Activated CD4-positive, alpha-beta T cell treated with anti-CD3 and anti-CD28 coated beads for 4 hours (primary cell): Measurements from ENCODE around the gene MYRF.

Experiments
- DNase-seq, 2 donors: peaks; one replicate each; pipeline ENCODE4 v3.0.0-alpha.2; 2020

The MYRF gene

DNA sequence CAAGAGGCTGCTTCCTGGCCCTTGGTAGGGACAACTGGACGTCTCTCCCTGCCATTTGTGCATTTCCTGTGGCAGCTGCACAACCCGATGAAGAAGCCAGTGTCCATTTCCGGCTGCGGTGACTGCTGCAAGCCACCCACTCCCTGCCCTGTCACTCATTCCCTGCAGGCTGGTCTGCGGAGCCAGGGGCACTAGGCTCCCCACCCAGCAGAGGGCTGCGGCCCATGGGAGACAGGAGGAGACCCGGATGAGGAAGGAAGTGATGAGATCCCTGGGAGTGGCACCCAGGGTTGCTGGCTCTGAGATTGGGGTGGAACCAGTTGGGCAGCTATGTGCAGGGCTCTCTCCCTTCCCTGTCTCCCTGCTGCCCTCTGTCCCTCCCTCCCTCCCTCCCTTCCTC is 10.0 kb upstream of the MYRF start:
- no peak for DNase-seq

DNA sequence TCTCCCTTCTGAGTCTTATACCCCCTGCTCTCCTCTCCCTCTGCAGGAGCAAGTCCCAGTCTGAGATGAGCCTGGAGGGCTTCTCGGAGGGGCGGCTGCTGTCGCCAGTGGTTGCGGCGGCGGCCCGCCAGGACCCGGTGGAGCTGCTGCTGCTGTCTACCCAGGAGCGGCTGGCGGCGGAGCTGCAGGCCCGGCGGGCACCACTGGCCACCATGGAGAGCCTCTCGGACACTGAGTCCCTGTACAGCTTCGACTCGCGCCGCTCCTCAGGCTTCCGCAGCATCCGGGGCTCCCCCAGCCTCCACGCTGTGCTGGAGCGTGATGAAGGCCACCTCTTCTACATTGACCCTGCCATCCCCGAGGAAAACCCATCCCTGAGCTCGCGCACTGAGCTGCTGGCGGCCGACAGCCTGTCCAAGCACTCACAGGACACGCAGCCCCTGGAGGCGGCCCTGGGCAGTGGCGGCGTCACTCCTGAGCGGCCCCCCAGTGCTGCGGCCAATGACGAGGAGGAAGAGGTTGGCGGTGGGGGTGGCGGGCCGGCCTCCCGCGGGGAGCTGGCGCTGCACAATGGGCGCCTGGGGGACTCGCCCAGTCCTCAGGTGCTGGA is 8.8 kb upstream of the MYRF start:
- DNase-seq = no peak

DNA sequence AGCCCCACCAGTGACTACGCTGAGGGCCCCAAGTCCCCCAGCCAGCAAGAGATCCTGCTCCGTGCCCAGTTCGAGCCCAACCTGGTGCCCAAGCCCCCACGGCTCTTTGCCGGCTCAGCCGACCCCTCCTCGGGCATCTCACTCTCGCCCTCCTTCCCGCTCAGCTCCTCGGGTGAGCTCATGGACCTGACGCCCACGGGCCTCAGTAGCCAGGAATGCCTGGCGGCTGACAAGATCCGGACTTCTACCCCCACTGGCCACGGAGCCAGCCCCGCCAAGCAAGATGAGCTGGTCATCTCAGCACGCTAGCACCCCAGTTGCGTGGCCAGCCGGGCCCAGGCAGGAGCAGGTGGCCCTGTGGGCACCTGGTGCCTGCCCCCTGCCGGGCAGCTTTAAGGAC is 8.3 kb upstream of the MYRF start:
- no peak for DNase-seq

DNA sequence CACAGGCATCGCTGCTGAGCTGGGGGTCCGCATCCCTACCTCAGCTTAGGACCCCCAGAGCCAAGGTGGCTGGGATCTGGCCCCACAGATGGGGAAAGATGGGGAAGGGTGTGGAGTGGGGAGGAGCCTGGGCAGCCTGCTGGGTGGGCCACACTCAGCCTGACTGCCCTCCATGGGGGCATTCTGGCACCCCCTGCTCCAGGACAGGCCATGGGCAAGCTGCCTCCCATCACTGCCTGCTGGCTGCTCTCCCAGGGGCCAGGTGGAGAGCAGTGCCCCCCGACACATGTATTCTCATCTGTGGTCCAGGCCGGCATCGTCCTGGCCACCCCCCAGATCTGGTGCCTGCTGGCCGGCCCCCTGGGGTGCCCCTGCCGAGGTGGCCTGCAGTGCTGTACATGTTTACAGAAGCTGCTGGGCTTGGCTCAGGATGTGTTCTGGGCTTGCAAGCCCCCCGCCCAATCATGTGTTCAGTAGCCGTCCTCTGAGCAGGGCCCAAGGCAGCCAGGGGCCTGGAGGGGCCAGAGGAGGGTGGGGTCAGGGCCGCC is 7.8 kb upstream of the MYRF start:
- DNase-seq = no peak

DNA sequence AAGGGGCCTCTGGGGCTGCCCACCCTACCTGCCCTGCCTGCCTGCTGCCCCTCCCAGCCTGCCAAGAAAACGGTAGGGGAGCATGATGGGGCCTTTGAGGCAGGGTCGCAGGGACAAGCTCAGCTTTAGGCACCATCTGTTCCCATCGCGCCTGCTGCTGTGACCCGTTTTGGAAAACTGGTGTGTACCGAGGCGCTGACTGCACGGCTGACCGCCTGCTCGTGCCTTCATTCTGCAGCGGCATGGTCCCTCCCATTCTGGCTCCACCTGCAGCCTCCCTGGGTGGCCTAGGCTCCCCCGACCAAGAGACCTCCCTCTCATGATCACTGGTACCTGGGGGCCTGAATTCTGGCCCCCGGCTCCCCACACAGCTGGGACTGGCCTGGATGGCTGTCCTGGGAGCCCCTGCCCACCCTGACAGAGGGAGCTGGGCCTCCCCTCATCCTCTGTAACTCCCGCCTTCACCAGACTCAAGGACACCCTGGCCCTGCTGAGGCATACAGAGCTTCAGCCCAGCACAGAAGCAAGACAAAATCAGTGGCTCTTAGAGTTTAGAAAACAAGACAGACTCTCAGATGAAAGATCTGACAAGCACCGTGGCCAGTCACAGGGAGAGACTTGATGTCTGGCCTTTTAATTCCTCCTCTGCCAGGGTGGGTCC is 6.5 kb upstream of the MYRF start:
- no peak for DNase-seq

DNA sequence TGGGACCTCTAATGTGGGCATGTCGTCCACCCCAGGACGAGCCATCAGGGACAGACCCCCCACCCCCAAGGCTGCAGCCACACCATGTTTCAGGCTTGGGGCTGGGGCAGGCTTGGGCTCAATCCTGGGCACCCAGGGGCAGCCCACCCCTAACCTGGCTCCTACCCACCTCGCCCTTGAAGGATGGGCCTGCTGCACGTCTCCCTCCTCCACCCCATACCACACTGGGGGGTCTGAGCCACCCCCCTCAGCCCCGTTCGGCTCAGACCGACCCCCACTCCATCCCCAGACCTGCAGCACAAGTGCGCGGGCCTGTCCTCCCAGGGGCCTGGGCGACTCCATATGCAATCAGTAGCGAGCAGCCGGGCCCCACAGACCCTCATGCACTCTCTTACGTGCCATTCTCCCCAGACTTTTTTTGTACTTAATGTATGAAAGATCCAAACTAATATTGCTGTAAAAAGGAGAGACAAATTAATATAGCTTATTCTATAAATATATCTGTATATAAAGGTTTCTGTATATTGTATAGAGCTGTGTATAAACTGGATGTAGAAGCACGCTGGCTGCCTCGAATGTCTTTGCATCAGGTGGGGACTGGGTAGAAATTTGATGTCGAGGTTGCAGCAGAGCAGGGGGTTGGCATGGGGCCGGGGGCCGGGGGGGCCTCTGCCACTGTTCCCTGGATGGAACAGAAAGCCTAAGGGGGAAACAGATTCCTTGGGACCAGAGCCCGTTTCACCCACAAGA is 5.8 kb upstream of the MYRF start:
- DNase-seq = no peak

DNA sequence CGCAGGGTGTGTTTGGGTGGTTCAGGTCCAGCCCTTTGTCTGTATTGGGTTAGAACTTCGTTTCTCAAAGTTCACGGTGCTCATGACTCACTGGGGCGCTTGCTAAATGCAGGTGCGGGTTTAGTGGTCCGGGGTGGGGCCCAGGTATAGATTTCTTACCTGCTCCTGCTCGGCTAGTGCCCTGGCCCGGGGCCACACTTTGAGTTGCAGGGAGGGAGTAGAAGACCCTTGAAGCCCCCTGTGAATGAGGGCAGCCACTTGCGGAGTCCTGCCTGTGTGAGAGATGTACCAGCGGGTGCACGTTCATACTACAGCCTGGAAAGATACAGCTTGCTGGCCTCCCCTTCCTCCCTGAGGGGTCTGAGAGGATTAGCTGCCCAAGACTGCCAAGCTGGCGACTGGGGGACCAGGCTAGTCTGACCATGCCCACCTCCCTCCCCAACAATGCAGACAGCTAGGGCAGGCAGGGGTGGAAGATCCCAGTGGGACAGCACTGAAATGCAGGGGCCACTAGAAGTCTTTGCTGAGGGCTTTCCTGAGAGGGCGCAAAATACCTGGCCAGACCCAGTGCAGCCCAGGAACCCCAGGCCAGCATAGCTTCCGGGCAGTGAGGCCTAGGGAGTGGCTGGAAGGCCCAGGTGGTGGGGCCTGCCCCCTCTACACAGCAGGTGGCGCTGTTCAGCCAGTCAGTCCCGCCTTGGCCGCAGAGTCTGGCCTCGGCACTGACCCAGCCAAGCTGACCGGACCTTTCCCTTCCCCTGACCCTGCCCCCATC is 5.1 kb upstream of the MYRF start:
- DNase-seq = peak in 1 of 2 donors; percentile 21

DNA sequence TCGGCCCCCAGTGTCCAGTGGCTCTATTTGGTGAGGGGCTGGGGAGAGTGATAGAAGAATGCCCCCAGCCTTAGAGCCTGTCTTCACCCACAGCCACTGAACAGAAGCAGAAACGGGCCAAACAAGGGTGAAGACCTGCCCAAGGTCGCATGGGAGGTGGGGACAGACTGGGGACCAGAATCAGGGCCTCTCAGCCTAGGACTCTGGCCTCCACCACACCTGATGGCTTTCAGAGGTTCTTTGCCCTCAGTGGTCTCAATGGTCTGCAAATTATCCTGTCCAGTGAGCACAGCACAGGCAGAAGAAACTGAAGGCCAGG is 4.5 kb upstream of the MYRF start:
- DNase-seq = no peak

DNA sequence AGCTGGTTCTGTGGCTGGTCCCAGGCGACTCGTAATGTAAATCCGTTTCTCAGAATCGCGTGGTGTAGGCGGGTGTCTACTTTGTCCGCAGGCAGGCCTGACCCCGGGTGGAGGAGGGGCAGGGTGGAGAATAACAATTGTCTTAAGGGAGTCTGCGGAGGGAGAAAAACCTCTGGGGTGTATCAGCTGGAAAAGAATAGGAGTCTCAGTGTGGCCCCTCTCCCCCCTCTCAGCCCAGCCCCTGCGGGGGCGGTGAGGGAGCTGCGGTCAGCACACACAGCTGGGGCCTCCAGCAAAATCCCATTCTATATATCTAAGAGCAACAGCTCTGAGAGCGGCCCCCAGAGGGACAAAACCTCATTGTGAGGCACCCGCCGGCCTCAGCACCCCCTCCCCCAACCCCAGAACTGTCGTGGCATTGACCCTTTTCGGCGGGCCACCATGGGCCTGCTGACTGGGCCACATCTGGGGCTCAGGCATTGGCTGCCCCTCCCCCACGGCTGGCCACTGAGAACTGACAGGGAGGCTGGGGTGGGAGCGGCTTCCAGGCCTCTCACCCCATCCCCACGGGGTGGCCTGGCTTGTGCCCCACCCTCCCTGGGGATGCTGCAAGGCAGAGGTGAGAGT is 2.7 kb upstream of the MYRF start:
- no peak for DNase-seq

DNA sequence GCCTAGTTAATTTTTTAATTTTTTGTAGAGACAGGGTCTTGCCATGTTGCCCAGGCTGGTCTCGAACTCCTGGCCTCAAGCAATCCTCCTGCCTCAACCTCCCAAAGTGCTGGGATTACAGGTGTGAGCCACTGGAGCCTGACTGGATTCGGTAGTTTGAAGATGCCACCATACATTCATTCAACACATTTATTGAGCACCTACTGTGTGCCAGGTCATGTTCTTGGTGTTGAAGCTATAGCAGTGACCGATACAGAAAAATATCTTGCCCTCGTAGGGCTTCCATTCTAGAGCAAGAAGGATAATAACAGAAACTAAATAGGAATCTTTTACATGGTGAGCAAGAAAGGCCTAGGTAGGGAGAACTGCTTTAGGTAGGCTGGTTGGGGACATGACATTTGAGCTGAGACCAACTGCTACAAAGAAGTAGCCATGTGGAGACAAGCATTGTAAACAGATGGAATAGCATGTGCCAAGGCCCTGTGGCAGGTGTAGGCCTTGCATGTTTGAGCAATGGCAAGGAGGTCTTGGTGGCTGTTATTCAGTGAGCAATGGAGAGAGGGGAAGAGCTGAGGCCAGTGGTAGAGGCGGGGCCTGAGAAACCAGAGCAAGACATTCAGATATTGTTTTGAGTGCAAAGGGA is 1.7 kb upstream of the MYRF start:
- no peak for DNase-seq

DNA sequence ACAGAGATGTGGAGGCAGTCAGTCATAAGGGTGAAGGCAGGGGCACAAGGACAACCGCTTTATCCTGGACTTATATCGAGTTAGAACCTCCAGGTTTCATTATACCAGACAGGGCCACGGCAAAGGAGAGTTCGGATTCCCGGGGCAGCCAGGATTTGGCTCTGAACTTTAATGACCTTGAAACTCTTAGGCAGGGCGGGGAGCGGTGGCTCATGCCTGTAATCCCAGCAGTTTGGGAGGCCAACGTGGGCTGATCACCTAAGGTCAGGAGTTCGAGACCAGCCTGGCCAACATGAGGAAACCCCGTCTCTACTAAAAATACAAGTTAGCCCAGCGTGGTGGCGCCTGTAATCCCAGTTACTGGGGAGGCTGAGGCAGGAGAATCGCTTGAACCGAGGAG is 1.1 kb upstream of the MYRF start:
- no peak for DNase-seq

DNA sequence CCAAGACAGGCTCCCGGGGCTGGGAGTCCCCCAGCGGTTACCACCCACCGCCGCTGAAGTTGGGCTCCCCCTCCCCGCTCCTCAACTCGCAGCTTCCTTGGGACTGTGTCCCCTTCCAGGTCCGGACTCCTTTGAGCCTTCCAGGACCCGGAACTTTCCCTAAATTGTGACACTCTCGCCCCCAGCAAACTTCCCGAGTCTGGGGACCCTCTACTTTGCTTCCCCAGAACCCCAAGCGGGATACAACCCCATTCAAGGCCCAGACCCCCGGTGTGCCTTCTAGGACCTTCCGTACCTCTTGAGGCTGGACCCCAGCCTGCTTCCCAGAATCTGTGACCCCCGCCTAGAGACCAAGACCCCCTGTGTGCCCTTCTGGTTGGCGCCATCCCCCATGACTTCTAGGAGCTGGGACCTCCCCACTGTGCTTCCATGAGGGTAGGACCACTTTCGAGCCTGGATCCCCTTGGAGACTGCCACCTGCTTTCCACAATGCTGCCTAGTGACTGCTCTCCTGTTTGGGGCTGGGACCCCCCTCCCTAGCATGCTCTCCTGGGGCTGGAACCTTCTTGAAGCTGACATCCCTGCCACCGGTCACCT is 587 bp downstream of the MYRF start:
- no peak for DNase-seq

DNA sequence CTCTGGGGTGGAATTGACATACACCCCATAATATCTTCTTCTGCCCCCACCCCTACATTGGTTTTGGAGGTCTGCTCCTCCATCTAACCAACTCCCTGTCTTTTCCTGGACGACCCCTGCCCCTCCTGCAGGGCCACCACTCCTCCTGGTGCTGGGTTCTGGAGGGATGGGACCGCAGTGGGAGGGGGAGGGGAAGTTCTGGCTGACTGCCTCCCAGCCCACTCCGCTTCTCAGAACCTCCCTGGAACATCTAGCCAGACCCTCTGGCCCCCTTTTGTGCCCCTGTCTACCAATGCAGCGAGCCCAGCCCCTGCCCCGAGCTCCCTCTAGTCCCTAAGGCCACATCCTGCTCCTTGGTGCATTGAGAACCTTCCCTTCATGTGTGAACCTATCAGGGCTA is 1.2 kb downstream of the MYRF start:
- no peak for DNase-seq

DNA sequence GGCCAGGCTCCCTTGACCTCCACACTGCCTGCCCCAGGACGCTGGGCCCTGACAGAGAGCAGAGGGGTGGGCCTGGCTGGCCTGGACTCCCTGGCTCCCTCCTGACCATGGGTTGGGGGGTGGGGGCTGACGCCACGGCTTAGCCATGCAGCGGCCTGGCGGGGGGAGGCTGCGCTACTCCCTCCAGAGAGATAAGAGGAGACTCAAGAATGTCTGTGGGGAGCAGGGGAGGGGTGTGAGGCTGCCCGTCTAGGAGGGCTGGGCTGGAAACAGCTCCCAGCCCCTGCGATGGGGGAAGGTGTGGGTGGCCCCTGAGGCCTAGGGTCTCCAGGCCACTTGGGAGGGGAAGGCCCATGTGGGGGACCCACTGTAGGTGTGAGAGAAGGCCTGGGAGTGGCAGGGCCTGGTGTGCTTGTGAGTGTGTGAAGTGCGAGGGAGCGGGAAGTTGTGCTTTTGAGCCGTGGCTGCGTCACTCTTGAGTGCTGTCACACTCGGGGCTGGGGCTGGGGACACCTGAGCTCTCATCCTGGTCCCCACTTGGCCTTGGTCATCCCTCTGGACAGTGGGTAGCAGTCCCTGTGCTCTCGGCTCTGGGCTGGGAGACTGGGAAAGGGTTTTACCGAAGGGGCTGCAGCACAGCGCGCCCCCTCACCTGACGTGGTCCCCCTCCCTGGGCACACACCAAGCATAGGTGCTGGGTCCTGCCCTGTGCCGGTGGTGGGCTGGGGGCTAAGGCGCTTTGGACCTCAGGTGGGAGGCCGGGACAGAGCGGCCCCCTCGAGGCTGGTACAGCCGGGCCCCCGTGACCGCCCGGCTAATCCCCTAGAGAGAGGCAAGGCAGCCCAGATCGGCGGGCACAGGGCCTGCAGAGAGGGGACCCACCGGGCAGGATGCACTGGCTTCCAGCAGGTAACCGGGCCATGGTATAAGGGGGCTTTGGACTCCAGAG is 2.4 kb downstream of the MYRF start:
- no peak for DNase-seq

DNA sequence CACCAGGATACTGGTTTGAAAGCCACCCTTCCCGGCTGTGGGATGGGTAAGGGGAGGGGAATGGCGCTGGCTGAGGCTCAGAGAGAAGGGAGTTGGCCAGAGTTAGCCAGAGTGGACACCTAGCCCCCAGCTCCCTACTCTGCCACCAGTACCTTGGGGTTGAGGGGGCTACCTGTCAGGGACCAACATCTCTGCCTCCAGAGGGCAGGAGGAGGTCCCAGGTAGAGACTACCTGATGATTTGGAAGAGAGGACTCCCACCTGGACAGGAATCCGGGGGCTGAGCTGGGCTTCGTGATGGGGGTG is 3.7 kb downstream of the MYRF start:
- no peak for DNase-seq

DNA sequence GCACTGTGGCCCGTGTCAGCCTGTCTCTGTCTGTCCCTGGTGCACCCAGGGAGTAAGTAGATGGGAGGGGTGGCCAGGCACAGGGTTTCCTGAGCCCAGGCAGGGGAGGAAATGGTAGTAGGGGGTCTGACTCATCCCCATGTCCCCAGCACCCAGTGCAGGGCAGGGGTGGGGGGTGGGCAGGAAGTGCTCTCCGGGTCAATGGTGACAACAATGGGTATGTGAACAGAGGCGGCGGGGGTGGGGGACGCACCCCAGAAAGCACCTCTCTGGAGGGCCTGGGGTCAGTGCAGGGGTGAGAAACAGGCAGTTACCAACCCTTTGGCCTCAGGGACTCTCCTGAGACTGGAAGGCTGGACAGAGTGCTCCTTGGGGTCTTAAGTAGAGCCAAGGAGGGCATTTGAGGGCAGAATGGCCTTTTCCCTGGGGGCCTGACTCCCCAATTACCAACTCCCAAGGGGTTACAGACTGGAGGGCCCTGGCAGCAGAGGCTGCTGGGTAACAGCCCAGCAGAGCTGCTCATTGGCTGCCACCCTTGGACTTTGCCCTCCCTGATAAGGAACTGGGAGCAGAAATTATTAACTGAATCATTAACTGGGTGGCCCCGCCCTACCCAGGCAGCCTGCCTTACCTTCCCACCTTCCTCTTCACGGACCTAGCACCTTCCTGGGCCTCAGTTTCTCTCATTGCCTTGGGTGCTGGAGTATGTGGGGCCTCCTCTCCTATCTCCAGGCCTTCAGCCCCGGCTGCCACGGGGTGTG is 4.2 kb downstream of the MYRF start:
- peak; percentile 21 to 31 for DNase-seq

DNA sequence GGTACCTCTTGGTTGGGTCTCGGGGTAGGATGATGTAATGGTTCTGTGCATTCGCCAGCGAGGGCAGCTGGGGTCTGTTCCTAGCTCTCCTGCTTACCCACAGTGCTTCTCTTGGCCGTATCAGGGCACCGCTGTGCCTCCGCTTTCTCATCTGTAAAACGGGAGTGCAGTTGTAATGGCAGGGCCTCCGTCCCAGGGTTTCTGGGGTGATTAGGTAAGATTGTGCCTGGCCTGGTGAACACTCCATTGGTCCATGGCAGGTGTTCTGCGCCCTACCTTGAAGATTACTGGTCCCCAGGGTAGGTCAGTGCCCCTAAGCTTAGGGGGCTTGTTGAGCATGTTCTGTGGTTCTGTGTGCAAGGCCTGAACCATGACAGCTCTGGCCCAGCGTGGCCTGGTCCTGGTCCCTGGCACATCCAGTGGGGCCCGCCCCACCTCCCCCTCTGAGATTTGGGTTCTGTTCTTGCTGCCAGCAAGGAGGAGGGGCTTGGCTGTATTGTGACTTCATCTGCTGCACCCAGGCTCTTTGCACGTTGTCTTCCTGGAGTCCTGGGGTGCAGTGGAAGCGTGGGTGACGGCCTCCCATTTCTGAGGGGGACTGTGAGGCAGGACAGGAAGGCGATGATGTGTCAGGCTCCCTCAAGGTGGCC is 4.9 kb downstream of the MYRF start:
- no peak for DNase-seq

DNA sequence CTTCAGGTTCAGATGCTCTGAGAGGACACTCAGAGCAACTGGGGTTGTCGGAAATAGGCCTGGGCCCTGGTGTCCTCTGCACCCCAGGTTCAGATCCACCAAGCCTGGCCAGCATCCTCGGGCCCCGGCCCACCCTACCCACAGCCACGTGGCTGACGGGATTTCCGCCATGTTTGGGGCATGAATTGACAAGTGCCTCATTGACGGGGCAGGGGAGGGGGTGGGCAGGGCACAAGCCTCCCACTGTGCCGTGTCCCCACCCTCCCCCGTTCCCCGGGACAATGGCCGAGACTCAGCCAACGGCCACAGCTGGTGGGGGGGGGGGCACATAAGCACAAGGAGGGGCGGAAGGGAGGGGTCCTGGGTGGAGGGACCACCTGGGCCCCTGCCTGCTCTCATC is 8.5 kb downstream of the MYRF start:
- no peak for DNase-seq

DNA sequence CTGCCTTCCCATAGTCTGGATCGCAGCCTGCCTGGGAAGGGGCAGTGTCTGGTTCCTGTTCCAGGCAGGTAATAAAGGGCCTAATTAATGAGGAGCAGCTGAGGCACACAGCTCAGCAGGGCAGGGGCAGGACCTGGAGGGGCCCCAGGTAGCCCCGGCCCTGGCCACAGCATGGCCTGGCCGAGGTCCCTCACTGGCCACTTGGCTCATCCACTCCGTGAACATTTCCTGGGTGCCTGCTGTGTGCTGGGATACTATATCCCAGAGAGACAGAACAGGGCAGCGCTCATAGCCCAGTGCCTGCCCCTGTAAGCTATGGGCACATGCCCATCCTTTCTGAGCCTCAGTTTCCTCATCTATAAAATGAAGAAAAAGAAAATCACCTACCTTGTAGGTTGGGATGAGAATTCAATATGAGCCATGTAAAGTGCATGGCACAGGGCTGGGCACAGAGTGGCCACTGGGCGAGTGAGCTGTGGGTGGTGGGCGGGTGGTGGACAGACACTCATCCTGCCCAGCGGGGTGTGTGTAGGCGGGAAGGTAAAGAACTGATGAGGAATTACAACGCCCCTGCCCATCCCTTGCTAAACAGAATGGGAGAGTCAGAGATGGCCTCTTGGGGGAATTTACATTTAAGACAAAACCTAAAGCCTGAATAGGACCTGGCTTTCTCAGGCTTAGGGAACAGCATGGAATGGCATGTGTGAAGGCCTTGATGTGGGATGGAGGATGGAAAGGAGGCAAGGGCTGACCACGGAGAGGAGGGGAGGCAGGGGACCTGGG is 9.2 kb downstream of the MYRF start:
- no peak for DNase-seq
